ENCODE measurements around the gene TDRD9. TPM values are rescaled to one million over a fixed set of nuclear protein-coding genes. Genes with fewer than 3 reads are reported as not detected.

TDRD9 gene
- total and polyA plus RNA-seq, 2 experiments from 2014 or later: 0.24 TPM; not detected in 1

DNA sequence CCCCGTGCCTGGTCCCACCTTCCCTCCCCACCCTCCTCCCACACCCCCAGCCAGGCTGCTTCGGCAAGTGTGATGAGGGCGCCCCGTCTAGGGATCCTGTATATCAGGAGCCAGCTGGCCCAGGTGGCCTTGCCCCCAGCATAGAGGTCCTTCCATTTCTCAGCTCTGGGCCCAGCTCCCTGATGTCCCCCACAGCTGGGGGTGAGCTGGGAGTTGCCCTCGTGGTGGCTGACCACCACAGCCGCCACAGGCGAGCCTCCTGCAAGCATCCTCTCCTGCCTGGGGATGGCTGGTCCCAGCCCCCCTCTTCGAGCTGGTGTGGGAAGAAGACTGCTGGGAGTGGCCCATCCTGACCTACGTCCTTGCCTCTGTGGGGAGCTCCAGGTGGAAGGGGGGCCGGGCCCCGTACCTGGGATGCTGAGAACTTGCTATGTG, 164.7 kb downstream of the TDRD9 start (continued):
- TF ChIP-seq, protein P1, sequence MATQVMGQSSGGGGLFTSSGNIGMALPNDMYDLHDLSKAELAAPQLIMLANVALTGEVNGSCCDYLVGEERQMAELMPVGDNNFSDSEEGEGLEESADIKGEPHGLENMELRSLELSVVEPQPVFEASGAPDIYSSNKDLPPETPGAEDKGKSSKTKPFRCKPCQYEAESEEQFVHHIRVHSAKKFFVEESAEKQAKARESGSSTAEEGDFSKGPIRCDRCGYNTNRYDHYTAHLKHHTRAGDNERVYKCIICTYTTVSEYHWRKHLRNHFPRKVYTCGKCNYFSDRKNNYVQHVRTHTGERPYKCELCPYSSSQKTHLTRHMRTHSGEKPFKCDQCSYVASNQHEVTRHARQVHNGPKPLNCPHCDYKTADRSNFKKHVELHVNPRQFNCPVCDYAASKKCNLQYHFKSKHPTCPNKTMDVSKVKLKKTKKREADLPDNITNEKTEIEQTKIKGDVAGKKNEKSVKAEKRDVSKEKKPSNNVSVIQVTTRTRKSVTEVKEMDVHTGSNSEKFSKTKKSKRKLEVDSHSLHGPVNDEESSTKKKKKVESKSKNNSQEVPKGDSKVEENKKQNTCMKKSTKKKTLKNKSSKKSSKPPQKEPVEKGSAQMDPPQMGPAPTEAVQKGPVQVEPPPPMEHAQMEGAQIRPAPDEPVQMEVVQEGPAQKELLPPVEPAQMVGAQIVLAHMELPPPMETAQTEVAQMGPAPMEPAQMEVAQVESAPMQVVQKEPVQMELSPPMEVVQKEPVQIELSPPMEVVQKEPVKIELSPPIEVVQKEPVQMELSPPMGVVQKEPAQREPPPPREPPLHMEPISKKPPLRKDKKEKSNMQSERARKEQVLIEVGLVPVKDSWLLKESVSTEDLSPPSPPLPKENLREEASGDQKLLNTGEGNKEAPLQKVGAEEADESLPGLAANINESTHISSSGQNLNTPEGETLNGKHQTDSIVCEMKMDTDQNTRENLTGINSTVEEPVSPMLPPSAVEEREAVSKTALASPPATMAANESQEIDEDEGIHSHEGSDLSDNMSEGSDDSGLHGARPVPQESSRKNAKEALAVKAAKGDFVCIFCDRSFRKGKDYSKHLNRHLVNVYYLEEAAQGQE (IDR thresholded peaks at IDR 0.05; ENCODE audit: unreplicated experiment): no peak
- TF ChIP-seq CREB1 (CRISPR knock-in tag; IDR thresholded peaks at IDR 0.05; ENCODE audit: low read depth) (no peak), STAT1 (IDR thresholded peaks at IDR 0.05; ENCODE audit: unreplicated experiment) (no peak)

- no peak overlapping the region for H3K4me3 ChIP-seq
- Mint-ChIP-seq H3K4me3 (no peak overlapping the region), H3K9me3 (0 out of 3 replicates have a peak, but pooled peaks cover 2% of the 10 kb centered on the region), H3K4me1 (peaks cover 7% of the 10 kb centered on the region; the same call in 2 of the 3 replicates), H3K36me3 (ENCODE audit: low read depth) (no peaks in the 10 kb centered on the region), H3K27ac (no peak overlapping the region), H3K27me3 (ENCODE audit: insufficient read depth, low read depth, poor library complexity) (peaks cover 8% of the 10 kb centered on the region)
- DNase-seq (ENCODE audit: low spot score) (no peak), ATAC-seq (peak; percentile 13)
- no peaks in the 10 kb centered on the region for H4K20me1 ChIP-seq (replicated peaks; ENCODE audit: insufficient read depth)
- H3F3A ChIP-seq (replicated peaks; ENCODE audit: low read depth): no peaks in the 10 kb centered on the region
- no peak overlapping the region for H3K27ac ChIP-seq (ENCODE audit: low read depth)
- H3K4me2 ChIP-seq: no peak overlapping the region
- peaks cover 5% of the 10 kb centered on the region; the same call in 1 of the 2 replicates for H3K4me1 ChIP-seq (ENCODE audit: insufficient read depth)
- H3K27me3 ChIP-seq (ENCODE audit: insufficient read depth): no peaks in the 10 kb centered on the region
- H3K79me2 ChIP-seq (replicated peaks; ENCODE audit: insufficient read depth): no peaks in the 10 kb centered on the region
- H3K9me2 ChIP-seq (ENCODE audit: insufficient read depth): no peaks in the 10 kb centered on the region
- no peaks in the 10 kb centered on the region for H3K36me3 ChIP-seq (ENCODE audit: insufficient read depth)
- no peak overlapping the region for H2AFZ ChIP-seq
- TF ChIP-seq CTCF (conservative IDR thresholded peaks at IDR 0.05; ENCODE audit: low read depth in 2 of 2) (no peak), CREB1 (CRISPR knock-in tag; IDR thresholded peaks at IDR 0.05; ENCODE audit: low read depth) (no peak), ZNF114 (CRISPR knock-in tag; IDR thresholded peaks at IDR 0.05) (no peak), POLR2AphosphoS5 (IDR thresholded peaks at IDR 0.05; ENCODE audit: low read depth) (no peak), NANOG (IDR thresholded peaks at IDR 0.05; ENCODE audit: borderline replicate concordance) (no peak), JUNB (IDR thresholded peaks at IDR 0.05; ENCODE audit: unreplicated experiment) (no peak), EZH2 (IDR thresholded peaks at IDR 0.05; ENCODE audit: low read depth, unreplicated experiment) (no peak)
- TF ChIP-seq, protein P1 (IDR thresholded peaks at IDR 0.05; ENCODE audit: unreplicated experiment): no peak
- TF ChIP-seq, protein P2, sequence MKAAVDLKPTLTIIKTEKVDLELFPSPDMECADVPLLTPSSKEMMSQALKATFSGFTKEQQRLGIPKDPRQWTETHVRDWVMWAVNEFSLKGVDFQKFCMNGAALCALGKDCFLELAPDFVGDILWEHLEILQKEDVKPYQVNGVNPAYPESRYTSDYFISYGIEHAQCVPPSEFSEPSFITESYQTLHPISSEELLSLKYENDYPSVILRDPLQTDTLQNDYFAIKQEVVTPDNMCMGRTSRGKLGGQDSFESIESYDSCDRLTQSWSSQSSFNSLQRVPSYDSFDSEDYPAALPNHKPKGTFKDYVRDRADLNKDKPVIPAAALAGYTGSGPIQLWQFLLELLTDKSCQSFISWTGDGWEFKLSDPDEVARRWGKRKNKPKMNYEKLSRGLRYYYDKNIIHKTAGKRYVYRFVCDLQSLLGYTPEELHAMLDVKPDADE (IDR thresholded peaks at IDR 0.05): no peak
Observed at GRCh38 chr14:104093366-104094055, 165.3 kb downstream of the TDRD9 start.

Data from GM23338 (cell line).